ENCODE data around the gene ARHGAP11A. TPM values are rescaled to one million over a fixed set of nuclear protein-coding genes. Genes with fewer than 3 reads are reported as not detected.

Gene ARHGAP11A
- total RNA-seq, 1 donor from 2014 or later, result 7.7 TPM

GRCh38 chr15:32657198-32657883 is 42.0 kb downstream of the ARHGAP11A start:
- Histone ChIP-seq H3K4me3 (ENCODE audit: low read depth, low read length) (no peak overlapping the region), H3K27me3 (ENCODE audit: control insufficient read depth, insufficient read depth, low read length) (no peaks in the 10 kb centered on the region), H3K36me3 (ENCODE audit: control insufficient read depth, insufficient read depth, low read length) (no peaks in the 10 kb centered on the region)
- TF ChIP-seq CTCF (IDR thresholded peaks at IDR 0.05; ENCODE audit: insufficient read depth, low read length, poor library complexity, severe bottlenecking), result peak; percentile 27
- no peak for DNase-seq (ENCODE audit: low read depth)

GRCh38 chr15:32657941-32658340 is 42.6 kb downstream of the ARHGAP11A start:
- no peaks in the 10 kb centered on the region for H3K36me3 ChIP-seq (ENCODE audit: control insufficient read depth, insufficient read depth, low read length)
- DNase-seq (ENCODE audit: low read depth), result no peak
- no peak overlapping the region for H3K4me3 ChIP-seq (ENCODE audit: low read depth, low read length)
- TF ChIP-seq CTCF (IDR thresholded peaks at IDR 0.05; ENCODE audit: insufficient read depth, low read length, poor library complexity, severe bottlenecking), result no peak
- no peaks in the 10 kb centered on the region for H3K27me3 ChIP-seq (ENCODE audit: control insufficient read depth, insufficient read depth, low read length)

GRCh38 chr15:32659340-32660155 is 44.2 kb downstream of the ARHGAP11A start:
- DNase-seq (ENCODE audit: low read depth), result peak; percentile 65
- Histone ChIP-seq H3K4me3 (ENCODE audit: low read depth, low read length) (no peak overlapping the region), H3K27me3 (ENCODE audit: control insufficient read depth, insufficient read depth, low read length) (no peaks in the 10 kb centered on the region)

GRCh38 chr15:32663671-32664070 is 48.4 kb downstream of the ARHGAP11A start:
- no peak for DNase-seq (ENCODE audit: low read depth)
- no peak for TF ChIP-seq CTCF (IDR thresholded peaks at IDR 0.05; ENCODE audit: insufficient read depth, low read length, poor library complexity, severe bottlenecking)
- H3K4me3 ChIP-seq (ENCODE audit: low read depth, low read length), result no peak overlapping the region
- no peaks in the 10 kb centered on the region for H3K36me3 ChIP-seq (ENCODE audit: control insufficient read depth, insufficient read depth, low read length)
- H3K27me3 ChIP-seq (ENCODE audit: control insufficient read depth, insufficient read depth, low read length), result no peaks in the 10 kb centered on the region

More at GRCh38 chr15:32659340-32660155, 44.2 kb downstream of the ARHGAP11A start:
- TF ChIP-seq CTCF (IDR thresholded peaks at IDR 0.05; ENCODE audit: insufficient read depth, low read length, poor library complexity, severe bottlenecking), result peak; percentile 22
- H3K36me3 ChIP-seq (ENCODE audit: control insufficient read depth, insufficient read depth, low read length), result no peaks in the 10 kb centered on the region

GRCh38 chr15:32664796-32665195 is 49.5 kb downstream of the ARHGAP11A start:
- TF ChIP-seq CTCF (IDR thresholded peaks at IDR 0.05; ENCODE audit: insufficient read depth, low read length, poor library complexity, severe bottlenecking), result no peak
- DNase-seq (ENCODE audit: low read depth), result no peak
- H3K27me3 ChIP-seq (ENCODE audit: control insufficient read depth, insufficient read depth, low read length), result no peaks in the 10 kb centered on the region
- no peaks in the 10 kb centered on the region for H3K36me3 ChIP-seq (ENCODE audit: control insufficient read depth, insufficient read depth, low read length)
- no peak overlapping the region for H3K4me3 ChIP-seq (ENCODE audit: low read depth, low read length)
